H1 (cell line): ENCODE data around the gene GEMIN7. TPM values are rescaled to one million over a fixed set of nuclear protein-coding genes. Genes with fewer than 3 reads are reported as not detected.
A peak's percentile ranks its signal among the peaks of the same experiment; 100 is the strongest.

ENCODE experiments used
- CHD7 ChIP-seq: fragments of 300-600 bp; sonication (generic); IDR thresholded peaks from 2 replicates; pipeline ENCODE4 v1.7.1; 2012; ENCODE audit warnings: low read length, moderate library complexity, mild to moderate bottlenecking, inconsistent platforms; ENCODE audit not compliant: insufficient replicate concordance
- MAFK ChIP-seq: IDR thresholded peaks from 2 replicates; pipeline ENCODE4 v1.6.1; 2012; ENCODE audit warnings: low read depth, mild to moderate bottlenecking, improper control_type of control experiment, low read length
- MAX ChIP-seq: IDR thresholded peaks from 2 replicates; pipeline ENCODE4 v1.6.1; 2012; ENCODE audit warnings: inconsistent platforms
- RXRA ChIP-seq: IDR thresholded peaks from 2 replicates; pipeline ENCODE4 v1.6.1; 2011; ENCODE audit warnings: low read depth, mild to moderate bottlenecking, low read length, moderate library complexity; ENCODE audit not compliant: insufficient read depth
- SIRT6 ChIP-seq: IDR thresholded peaks from one replicate; pipeline ENCODE4 v1.7.1; 2012; ENCODE audit warnings: low read length, inconsistent platforms
- TBP ChIP-seq: IDR thresholded peaks from 2 replicates; pipeline ENCODE4 v1.6.1; 2011; ENCODE audit warnings: low read depth, low read length, improper control_type of control experiment
- polyA plus RNA-seq, 7 experiments: library from polyadenylated mRNA; depleted of rRNA in 3 of 7; stranded (reverse) in 5 of 7; unstranded in 2 of 7; fragments of >200 nt in 5 of 7; fragments of 200-250 nt in 2 of 7; gene quantifications; 1 replicate in 5 of 7; 2 replicates in 1 of 7; 4 replicates in 1 of 7; pipeline versions ENCODE4 v1.2.1 to v1.2.3, GENCODE V29; 2011 to 2013; ENCODE audit warnings: missing spikeins in 2 of 7, mixed read lengths in 2 of 7
- total RNA-seq: library from RNA; stranded (reverse); fragmentation: NEBNext Ultra II Directional; extraction: Animal tissue kit (Norgen Biotek cat#: 25700); gene quantifications from 2 replicates; pipeline ENCODE4 v1.2.1, GENCODE V29; 2021

The GEMIN7 gene
- total and polyA plus RNA-seq, 2 of the 8 experiments (the other 6 are each of a cell fraction or from before 2014, with no cell fraction given) = 48.0 to 91.6 TPM

GRCh38 chr19:45075301-45076028, 3.6 kb upstream of the GEMIN7 start (continued):
- TF ChIP-seq RXRA = no peak
- TF ChIP-seq SIRT6 = no peak
- no peak for TF ChIP-seq MAFK
- TF ChIP-seq MAX = no peak
- peak; percentile 15; the same call in 1 of the 2 replicates for TF ChIP-seq TBP
- no peak for TF ChIP-seq CHD7
